ENCODE data around the gene UTS2. TPM values are rescaled to one million over a fixed set of nuclear protein-coding genes. Genes with fewer than 3 reads are reported as not detected.

UTS2 gene
- total and polyA plus RNA-seq, 2 of the 8 experiments (the other 6 are each of a cell fraction or from before 2014, with no cell fraction given), result not detected

DNA sequence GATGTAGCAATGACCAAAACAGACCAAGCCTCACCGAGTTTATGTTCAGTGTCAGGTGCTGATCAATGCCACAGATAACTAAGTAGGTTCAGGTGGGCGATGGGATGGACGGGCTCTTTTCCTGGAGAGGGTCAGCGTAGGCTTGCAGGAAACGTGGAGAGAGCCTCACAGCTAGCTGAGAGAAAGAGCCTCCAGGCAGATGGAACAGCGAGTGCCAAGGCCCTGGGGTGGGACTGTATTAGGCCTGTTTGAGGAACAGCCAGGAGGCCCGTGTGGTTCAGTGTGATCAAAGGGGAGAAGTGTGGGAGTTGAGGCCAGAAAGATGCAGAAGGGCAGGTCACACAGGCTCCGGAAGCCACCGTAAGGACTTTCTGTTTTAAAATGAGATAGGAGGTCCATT lies 7.3 kb upstream of the UTS2 start:
- H3K79me2 ChIP-seq (ENCODE audit: control insufficient read depth in 1 of 2, insufficient read depth in 2 of 2, low read length in 2 of 2), result no peaks in the 10 kb centered on the region
- POLR2A ChIA-PET (ENCODE audit: partially characterized antibody), result no interaction called here
- H3K23ac ChIP-seq (ENCODE audit: insufficient read length), result no peak overlapping the region
- TF ChIP-seq SIN3A (conservative IDR thresholded peaks at IDR 0.05 in 1 of 2, IDR thresholded peaks at IDR 0.05 in 1 of 2; ENCODE audit: low read depth in 1 of 2, low read length in 2 of 2) (no peak), POU5F1 (IDR thresholded peaks at IDR 0.05; ENCODE audit: low read depth, low read length) (no peak)
- TF ChIP-seq, protein P1, sequence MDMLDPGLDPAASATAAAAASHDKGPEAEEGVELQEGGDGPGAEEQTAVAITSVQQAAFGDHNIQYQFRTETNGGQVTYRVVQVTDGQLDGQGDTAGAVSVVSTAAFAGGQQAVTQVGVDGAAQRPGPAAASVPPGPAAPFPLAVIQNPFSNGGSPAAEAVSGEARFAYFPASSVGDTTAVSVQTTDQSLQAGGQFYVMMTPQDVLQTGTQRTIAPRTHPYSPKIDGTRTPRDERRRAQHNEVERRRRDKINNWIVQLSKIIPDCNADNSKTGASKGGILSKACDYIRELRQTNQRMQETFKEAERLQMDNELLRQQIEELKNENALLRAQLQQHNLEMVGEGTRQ (IDR thresholded peaks at IDR 0.05; ENCODE audit: low read length), result no peak
- no peak overlapping the region for H2AK5ac ChIP-seq (ENCODE audit: low read depth, low read length)
- no peaks in the 10 kb centered on the region for H3K27me3 ChIP-seq (replicated peaks in 1 of 4; ENCODE audit: control insufficient read depth in 3 of 4, extremely low read depth in 1 of 4, insufficient read depth in 3 of 4, low read length in 3 of 4)
- peak overlapping the region; percentile 34 for H4K91ac ChIP-seq (replicated peaks; ENCODE audit: insufficient read length, low read length)
- H3K9me3 ChIP-seq (ENCODE audit: insufficient read depth in 2 of 2, low read depth in 1 of 2, low read length in 1 of 2), result no peaks in the 10 kb centered on the region
- no peak overlapping the region for H3K4ac ChIP-seq (replicated peaks; ENCODE audit: insufficient read length, low read depth, low read length)
- no peak overlapping the region for H3K4me2 ChIP-seq (ENCODE audit: insufficient read depth in 1 of 2, low read depth in 2 of 2, low read length in 2 of 2)
- no peak overlapping the region for H2BK12ac ChIP-seq (ENCODE audit: low read depth, low read length)
- H3K9ac ChIP-seq (replicated peaks in 1 of 4; ENCODE audit: extremely low read depth in 1 of 4, low read depth in 3 of 4, low read length in 3 of 4), result no peak overlapping the region
- H3K4me3 ChIP-seq (ENCODE audit: extremely low read depth in 1 of 4, insufficient read depth in 2 of 4, low read depth in 3 of 4, low read length in 4 of 4), result no peak overlapping the region
- H4K8ac ChIP-seq (ENCODE audit: extremely low read depth, insufficient read depth, low read length), result no peak overlapping the region
- CTCF ChIA-PET (ENCODE audit: partially characterized antibody), result interaction anchor here (1.2 kb wide), 1 partner anchor 39 kb away, joined by 3 read pairs; no protein-coding TSS in a partner anchor
- H3K27ac ChIP-seq (ENCODE audit: low read depth, low read length), result no peak overlapping the region
- H3K36me3 ChIP-seq (ENCODE audit: control insufficient read depth in 2 of 4, insufficient read depth in 4 of 4, low read length in 3 of 4), result no peaks in the 10 kb centered on the region
- no peak overlapping the region for H2BK20ac ChIP-seq (ENCODE audit: low read length)
- no peak overlapping the region for H3K14ac ChIP-seq (ENCODE audit: insufficient read length)
- H3K56ac ChIP-seq (replicated peaks; ENCODE audit: insufficient read length, low read depth, low read length), result no peak overlapping the region
- H2AFZ ChIP-seq (ENCODE audit: low read length), result no peak overlapping the region
- H2BK120ac ChIP-seq (replicated peaks; ENCODE audit: low read depth, low read length), result no peak overlapping the region
- no peak overlapping the region for H3K18ac ChIP-seq (ENCODE audit: extremely low read depth, low read length)
- no peak overlapping the region for H4K5ac ChIP-seq (ENCODE audit: insufficient read length, low read depth, low read length)
- no peaks in the 10 kb centered on the region; a peak in 1 of 7 replicates for H3K4me1 ChIP-seq (replicated peaks in 1 of 4; ENCODE audit: control insufficient read depth in 3 of 4, insufficient read depth in 4 of 4, low read length in 3 of 4)
- DNase-seq (ENCODE audit: low read depth in 1 of 2, low spot score in 2 of 2) (no peak), FAIRE-seq (no peak)
- no peak overlapping the region for H2BK5ac ChIP-seq (ENCODE audit: low read depth, low read length)
- H2BK15ac ChIP-seq (ENCODE audit: low read length), result no peak overlapping the region
- no peaks in the 10 kb centered on the region for H4K20me1 ChIP-seq (replicated peaks in 1 of 2; ENCODE audit: control insufficient read depth in 1 of 2, insufficient read depth in 2 of 2, low read length in 2 of 2)
- WGBS, 2 experiments (ENCODE audit: extremely low coverage in 1 of 2, insufficient coverage in 1 of 2, insufficient read length in 1 of 2, insufficient replicate concordance in 2 of 2, low coverage in 1 of 2, low lambda C conversion rate in 2 of 2, missing lambda C conversion rate in 1 of 2), result 90% methylated on average over 9 of the region's 9 CpGs; no CpG with 5 or more reads in 1 of the 2 experiments
- H3K79me1 ChIP-seq (ENCODE audit: low read depth, low read length), result no peaks in the 10 kb centered on the region
- no peaks in the 10 kb centered on the region for H3K23me2 ChIP-seq (ENCODE audit: low read depth, low read length)
